OCI-LY3 (cell line): ENCODE measurements around the gene ACTR8.

ENCODE experiments used
- H2AFZ ChIP-seq: fragments of 200-600, 300-600 bp; shearing (Covaris generic); 2 replicates; pipeline ENCODE4 v1.6.0; 2014; ENCODE audit warnings: antibody characterized with exemption, low read depth, low read length
- H3K27ac ChIP-seq: fragments of 200-600, 300-600 bp; sonication (generic); 2 replicates; pipeline ENCODE4 v1.5.1; 2014; ENCODE audit warnings: mild to moderate bottlenecking, low read length, moderate library complexity, mixed read lengths
- H3K27me3 ChIP-seq: fragments of 200-600, 300-600 bp; sonication (generic); 2 replicates; pipeline ENCODE4 v1.6.1; 2014; ENCODE audit warnings: low read depth, low read length, mixed read lengths
- H3K36me3 ChIP-seq: fragments of 200-600, 300-600 bp; sonication (generic); replicated peaks from 2 replicates; pipeline ENCODE3; 2014; ENCODE audit warnings: low read depth, low read length, mixed read lengths
- H3K4me1 ChIP-seq: fragments of 300-600, 200-600 bp; sonication (generic); 2 replicates; pipeline ENCODE4 v1.6.1; 2014; ENCODE audit warnings: low read length, mixed read lengths
- H3K4me2 ChIP-seq: fragments of 200-600, 300-600 bp; sonication (generic); 2 replicates; pipeline ENCODE4 v1.6.1; 2014; ENCODE audit warnings: low read length, mixed read lengths
- H3K4me3 ChIP-seq: fragments of 300-600, 200-600 bp; sonication (generic); 2 replicates; pipeline ENCODE4 v1.5.1; 2014; ENCODE audit warnings: antibody characterized with exemption, mild to moderate bottlenecking, low read length, moderate library complexity
- H3K79me2 ChIP-seq: fragments of 300-600, 200-600 bp; shearing (Covaris generic); 2 replicates; pipeline ENCODE4 v1.6.1; 2014; ENCODE audit warnings: mild to moderate bottlenecking, low read length, mixed read lengths
- H3K9ac ChIP-seq: fragments of 300-600, 200-600 bp; shearing (Covaris generic); 2 replicates; pipeline ENCODE4 v1.6.0; 2014; ENCODE audit warnings: mild to moderate bottlenecking, low read length, moderate library complexity
- H3K9me3 ChIP-seq: fragments of 200-600, 300-600 bp; shearing (Covaris generic); 2 replicates; pipeline ENCODE4 v1.6.1; 2014; ENCODE audit warnings: low read length, mixed read lengths; ENCODE audit not compliant: insufficient read depth
- H4K20me1 ChIP-seq: fragments of 200-600, 300-600 bp; sonication (generic); 2 replicates; pipeline ENCODE4 v1.6.1; 2016; ENCODE audit warnings: low read length, mixed read lengths; ENCODE audit not compliant: insufficient read depth
- CTCF ChIP-seq: fragments of 200-600, 300-600 bp; sonication (generic); IDR thresholded peaks from 2 replicates; pipeline ENCODE4 v1.5.1; 2014; ENCODE audit warnings: antibody characterized with exemption, low read length, low read depth
- EZH2phosphoT487 ChIP-seq: fragments of 200-600 bp; shearing (Covaris generic); IDR thresholded peaks from 2 replicates; pipeline ENCODE4 v1.6.1; 2018; ENCODE audit warnings: antibody characterized with exemption, mixed run types, low read depth

The ACTR8 gene

DNA sequence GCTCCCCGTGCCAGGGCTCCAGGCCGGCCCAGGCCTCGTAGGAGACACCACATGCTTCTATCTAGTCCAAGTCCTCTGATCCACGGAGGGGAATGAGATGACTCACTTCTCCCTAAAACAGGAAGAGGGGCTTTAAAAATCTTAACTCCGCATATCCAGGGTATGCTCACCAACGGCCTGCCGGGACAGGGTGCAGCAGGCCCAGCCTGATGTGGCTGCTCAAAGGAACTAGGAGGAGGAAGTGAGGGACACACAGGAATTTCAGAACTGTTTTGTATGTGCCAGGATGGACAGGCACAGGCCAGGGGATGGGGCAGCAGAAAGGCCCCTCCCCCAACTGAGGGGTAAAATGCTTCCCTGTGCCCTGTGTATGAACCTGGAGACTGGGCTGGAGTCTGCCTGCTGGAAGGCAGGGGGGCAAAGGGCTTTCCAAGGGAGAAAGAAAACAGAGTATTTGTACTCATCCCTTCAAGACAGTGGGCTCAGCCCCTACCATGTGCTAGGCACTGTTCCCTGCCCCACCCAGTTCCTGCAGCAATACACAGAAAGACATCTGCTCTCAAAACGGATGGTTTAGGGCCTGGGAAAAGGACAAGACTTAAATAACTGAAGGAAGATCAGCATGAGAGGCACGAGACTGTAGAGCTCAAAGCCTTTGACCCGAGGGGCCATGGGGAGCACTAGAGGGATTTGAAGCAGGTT lies 57.8 kb downstream of the ACTR8 start:
- H3K9ac ChIP-seq: no peak overlapping the region
- no peaks in the 10 kb centered on the region for H4K20me1 ChIP-seq
- no peaks in the 10 kb centered on the region for H3K27me3 ChIP-seq
- H3K36me3 ChIP-seq: no peaks in the 10 kb centered on the region
- H2AFZ ChIP-seq: no peak overlapping the region
- no peak for TF ChIP-seq CTCF
- TF ChIP-seq EZH2phosphoT487: no peak
- peaks cover 24% of the 10 kb centered on the region for H3K4me1 ChIP-seq
- H3K9me3 ChIP-seq: no peaks in the 10 kb centered on the region
- H3K79me2 ChIP-seq: no peaks in the 10 kb centered on the region
- no peak overlapping the region for H3K4me2 ChIP-seq
- H3K27ac ChIP-seq: no peak overlapping the region
- H3K4me3 ChIP-seq: no peak overlapping the region

DNA sequence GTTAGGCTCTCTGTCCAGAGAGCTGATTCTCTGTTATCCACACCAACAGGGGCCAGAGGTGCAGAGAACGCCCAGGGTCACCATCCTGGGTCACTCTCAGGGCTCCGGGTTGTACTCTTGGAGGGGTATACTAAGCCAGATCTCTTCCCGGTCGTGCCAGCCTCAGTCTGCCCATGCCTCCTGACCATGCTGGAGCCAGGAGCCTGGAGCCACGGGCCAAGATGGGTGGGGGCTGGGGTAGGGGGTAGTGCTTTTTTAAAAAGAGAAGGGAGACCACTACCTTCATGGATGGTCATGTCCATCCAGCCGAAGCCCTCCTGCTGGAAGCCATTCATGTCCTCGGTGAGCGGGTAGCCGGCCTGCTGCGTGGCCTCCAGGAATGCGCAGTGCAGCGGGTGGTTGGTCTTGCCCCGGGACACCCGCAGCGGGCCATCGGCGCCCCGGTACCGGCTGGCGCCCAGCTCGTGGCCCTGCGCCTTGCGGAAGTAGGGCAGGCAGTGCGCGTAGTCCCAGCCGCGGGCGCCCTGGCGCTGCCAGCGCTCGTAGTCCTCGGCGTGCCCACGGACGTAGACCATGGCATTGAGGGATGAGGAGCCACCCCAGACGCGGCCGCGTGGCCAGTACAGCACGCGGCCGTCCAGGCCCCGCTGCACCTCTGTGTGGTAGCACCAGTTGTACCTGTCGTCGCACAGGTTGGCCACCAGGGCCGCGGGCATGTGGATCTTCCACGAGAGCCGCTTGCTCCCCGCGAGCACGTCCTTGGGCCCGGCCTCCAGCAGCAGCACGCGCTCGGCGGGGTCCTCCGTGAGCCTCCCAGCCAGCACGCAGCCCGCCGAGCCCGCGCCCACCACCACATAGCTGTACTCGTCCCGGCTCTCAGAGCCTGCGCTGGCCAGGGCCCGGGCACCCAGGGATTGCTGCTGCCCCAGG lies 58.7 kb downstream of the ACTR8 start:
- TF ChIP-seq EZH2phosphoT487 (no peak), CTCF (no peak)
- Histone ChIP-seq H3K36me3 (no peaks in the 10 kb centered on the region), H3K27me3 (no peaks in the 10 kb centered on the region), H3K27ac (no peak overlapping the region), H3K9ac (no peak overlapping the region), H3K79me2 (no peaks in the 10 kb centered on the region), H3K4me3 (no peak overlapping the region), H4K20me1 (no peaks in the 10 kb centered on the region), H3K4me2 (no peak overlapping the region), H2AFZ (no peak overlapping the region), H3K4me1 (peaks cover 24% of the 10 kb centered on the region), H3K9me3 (no peaks in the 10 kb centered on the region)

- H3K4me1 ChIP-seq: peaks cover 24% of the 10 kb centered on the region
- H3K27me3 ChIP-seq: no peaks in the 10 kb centered on the region
- H3K4me3 ChIP-seq: no peak overlapping the region
- no peak overlapping the region for H3K9ac ChIP-seq
- H4K20me1 ChIP-seq: no peaks in the 10 kb centered on the region
- H2AFZ ChIP-seq: no peak overlapping the region
- no peak overlapping the region for H3K27ac ChIP-seq
- no peaks in the 10 kb centered on the region for H3K9me3 ChIP-seq
- no peaks in the 10 kb centered on the region for H3K79me2 ChIP-seq
- no peak for TF ChIP-seq EZH2phosphoT487
- no peak overlapping the region for H3K4me2 ChIP-seq
- no peaks in the 10 kb centered on the region for H3K36me3 ChIP-seq
Measured at GRCh38 chr3:53822331-53822741, 59.6 kb downstream of the ACTR8 start.

DNA sequence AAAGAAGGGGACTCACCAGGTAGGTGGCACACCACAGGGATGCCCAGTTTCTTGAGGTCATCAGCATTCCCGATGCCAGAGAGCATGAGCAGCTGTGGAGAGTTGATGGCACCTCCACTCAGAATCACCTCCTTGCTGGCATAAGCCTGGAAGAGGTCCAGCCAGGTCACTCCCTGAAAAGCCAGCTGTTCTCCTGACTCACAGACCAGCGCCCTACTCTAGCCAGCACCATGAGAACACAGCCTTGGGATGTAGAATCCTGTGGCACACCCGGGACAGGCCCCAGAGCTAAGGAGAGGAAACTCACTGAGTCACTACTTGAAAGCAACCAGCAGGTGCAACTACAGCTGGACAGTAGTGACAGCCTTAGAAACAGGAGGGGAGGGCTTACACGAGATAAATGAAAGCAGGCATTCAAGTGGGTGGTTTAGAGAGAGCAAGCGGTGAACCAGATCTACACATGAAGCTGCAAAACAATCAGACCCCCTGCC lies 60.3 kb downstream of the ACTR8 start:
- H4K20me1 ChIP-seq: no peaks in the 10 kb centered on the region
- no peak overlapping the region for H3K4me2 ChIP-seq
- H3K36me3 ChIP-seq: no peaks in the 10 kb centered on the region
- peaks cover 23% of the 10 kb centered on the region for H3K4me1 ChIP-seq
- H3K79me2 ChIP-seq: no peaks in the 10 kb centered on the region
- H2AFZ ChIP-seq: no peak overlapping the region
- no peak for TF ChIP-seq CTCF
- TF ChIP-seq EZH2phosphoT487: no peak
- H3K9ac ChIP-seq: no peak overlapping the region
- H3K27ac ChIP-seq: no peak overlapping the region
- H3K9me3 ChIP-seq: no peaks in the 10 kb centered on the region
- no peaks in the 10 kb centered on the region for H3K27me3 ChIP-seq
- no peak overlapping the region for H3K4me3 ChIP-seq
